Left forelimb (tissue), 1 donor: ENCODE measurements around the gene ODAD3.
"Not testable (repeated sequence)": the region's sequence is repeated elsewhere in the genome, so short reads cannot be mapped to it uniquely, and the experiment has no call there.

Experiments
- DNase-seq: peaks from one replicate; pipeline ENCODE4 v3.0.0-alpha.2; 2018; ENCODE audit warnings: low spot score

Gene ODAD3

GRCh38 chr19:11437955-11438354, 3.0 kb upstream of the ODAD3 start:
- no peak for DNase-seq

- no peak for DNase-seq
Observed at GRCh38 chr19:11435833-11436313, 952 bp upstream of the ODAD3 start.

- no peak for DNase-seq
Observed at GRCh38 chr19:11434703-11435056, 241 bp downstream of the ODAD3 start.

GRCh38 chr19:11433526-11433925, 1.4 kb downstream of the ODAD3 start:
- not testable (repeated sequence) for DNase-seq

GRCh38 chr19:11426656-11427055, 8.3 kb downstream of the ODAD3 start:
- DNase-seq: no peak

DNA sequence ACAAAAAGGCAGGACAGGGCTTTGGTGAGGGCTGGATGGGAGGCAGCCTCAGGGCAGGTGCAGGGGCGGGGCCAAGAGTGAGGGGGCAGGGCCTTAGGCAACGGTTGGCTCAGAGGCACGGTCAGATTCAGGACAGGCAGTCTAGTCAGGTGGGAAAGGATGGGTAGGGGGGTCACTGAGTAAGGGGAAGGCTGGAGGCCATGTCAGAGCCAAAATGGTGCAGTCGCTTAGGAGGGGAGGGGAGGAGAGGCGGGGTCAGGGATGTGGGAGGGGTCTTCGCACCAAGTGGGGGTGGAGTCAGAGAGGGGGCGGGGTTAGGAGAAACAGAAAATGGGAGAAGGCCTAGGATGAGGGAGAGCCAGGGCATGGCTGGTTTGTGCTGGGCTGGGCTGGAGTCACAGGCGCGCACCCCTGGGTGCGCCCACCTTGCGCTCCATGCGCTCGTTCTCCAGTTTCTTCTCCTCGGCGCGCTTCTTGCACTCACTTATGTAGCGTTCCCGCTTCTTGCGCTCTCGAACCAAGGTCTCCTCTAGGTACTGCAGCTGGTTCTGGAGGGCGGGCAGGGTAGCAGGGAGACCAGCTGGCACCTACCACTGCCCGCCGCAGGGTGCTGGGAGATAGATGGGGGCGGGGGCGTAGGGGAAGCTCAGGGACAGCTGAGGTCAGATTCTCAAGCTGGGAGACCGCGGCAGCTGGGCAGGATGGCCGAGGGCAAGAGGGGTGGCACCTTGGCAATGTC, 9.0 kb downstream of the ODAD3 start:
- DNase-seq: no peak

DNA sequence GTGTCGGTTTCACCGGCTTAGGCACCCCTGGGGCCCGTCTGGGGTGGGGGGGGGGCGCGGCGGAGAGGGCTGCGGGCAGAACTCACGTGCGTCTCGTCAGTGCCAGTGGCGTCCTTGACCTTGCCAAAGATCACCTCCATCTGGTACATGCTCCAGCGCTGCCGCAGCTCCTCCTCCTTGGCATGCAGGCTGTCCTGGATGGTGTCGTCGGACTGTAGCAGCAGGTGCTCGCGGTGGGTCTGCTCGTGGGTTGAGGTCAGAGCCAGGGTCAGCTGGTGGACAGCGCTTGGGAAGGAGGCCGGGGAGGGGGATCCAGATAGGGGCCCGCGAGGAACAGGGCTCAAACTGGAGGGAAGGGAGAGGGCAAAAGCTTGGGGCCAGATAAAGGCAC, 11.1 kb downstream of the ODAD3 start:
- DNase-seq: no peak

DNA sequence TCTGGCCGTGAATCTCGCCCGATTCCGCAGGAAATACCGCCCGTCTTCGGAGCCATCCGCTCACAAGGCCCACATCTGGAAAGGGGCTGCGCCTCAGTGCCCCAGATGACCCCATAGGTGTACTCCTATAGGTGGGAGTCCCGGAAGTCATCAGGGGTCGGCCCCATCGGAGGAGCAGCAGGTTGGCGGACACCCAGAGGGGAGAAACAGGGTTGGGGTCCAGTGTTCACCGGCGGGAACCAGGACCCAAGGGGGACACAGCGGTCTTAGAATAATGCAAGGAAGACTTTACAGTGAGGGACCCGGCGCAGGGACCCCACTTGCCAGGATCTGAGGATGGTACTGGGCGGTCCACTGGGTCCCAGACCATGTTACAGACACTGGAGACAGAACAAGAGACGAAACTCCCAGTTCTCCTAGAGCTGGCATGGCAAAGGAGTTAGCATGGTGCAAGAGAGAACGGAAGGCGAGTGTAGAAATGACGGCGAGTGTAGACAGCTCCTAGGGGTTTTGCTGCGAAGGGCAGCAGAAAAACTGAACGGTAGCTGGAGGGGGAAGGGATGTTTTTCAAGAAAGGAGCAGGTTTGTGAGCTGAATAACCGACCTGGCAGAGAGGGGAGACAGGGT, 11.6 kb downstream of the ODAD3 start:
- DNase-seq: no peak

DNA sequence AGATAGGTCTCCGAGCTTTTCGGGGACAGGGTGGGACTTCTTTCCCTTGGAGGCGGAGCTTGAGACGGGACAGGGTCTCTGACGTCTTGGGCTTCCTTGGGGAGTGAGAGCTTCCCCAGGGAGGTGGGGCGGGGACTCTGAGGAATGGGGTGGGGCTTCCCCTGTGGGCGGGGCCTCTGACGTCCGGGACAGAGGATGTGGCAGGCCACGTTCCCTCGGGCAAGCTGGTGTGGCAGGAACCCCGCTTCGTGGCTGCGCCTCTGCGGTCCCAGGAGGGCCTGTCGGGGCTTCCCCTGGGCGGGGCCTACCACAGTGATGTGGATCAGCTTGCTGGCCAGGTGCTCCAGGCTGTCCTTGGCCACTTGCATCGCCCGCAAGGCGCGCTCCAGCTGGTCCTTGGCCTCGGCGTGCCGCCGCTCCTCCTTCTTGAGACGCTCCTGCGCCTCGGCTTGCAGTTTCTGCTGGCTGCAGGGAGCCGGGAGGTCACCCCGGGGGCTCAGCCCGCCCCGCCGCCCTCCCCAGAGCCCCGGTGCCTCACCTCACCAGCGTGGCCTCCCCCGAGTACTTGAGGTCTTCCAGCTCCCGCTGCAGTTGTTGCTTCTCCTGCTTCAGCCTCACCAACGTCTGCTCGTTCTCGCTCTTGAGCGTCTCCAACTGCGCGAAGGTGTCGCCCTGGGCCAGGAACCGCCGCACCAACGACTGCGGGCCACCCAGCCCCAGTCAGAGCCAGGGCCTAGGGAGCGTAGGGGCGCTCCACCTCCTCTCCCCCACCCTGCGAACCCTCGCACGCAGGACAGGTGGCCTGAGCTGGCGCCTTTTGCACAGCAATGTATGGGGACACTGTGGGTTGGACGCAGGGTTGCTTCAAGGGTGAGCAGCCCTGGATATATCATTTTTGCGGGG, 12.5 kb downstream of the ODAD3 start:
- no peak for DNase-seq

- no peak for DNase-seq
Observed at GRCh38 chr19:11421371-11422098, 13.4 kb downstream of the ODAD3 start.

DNA sequence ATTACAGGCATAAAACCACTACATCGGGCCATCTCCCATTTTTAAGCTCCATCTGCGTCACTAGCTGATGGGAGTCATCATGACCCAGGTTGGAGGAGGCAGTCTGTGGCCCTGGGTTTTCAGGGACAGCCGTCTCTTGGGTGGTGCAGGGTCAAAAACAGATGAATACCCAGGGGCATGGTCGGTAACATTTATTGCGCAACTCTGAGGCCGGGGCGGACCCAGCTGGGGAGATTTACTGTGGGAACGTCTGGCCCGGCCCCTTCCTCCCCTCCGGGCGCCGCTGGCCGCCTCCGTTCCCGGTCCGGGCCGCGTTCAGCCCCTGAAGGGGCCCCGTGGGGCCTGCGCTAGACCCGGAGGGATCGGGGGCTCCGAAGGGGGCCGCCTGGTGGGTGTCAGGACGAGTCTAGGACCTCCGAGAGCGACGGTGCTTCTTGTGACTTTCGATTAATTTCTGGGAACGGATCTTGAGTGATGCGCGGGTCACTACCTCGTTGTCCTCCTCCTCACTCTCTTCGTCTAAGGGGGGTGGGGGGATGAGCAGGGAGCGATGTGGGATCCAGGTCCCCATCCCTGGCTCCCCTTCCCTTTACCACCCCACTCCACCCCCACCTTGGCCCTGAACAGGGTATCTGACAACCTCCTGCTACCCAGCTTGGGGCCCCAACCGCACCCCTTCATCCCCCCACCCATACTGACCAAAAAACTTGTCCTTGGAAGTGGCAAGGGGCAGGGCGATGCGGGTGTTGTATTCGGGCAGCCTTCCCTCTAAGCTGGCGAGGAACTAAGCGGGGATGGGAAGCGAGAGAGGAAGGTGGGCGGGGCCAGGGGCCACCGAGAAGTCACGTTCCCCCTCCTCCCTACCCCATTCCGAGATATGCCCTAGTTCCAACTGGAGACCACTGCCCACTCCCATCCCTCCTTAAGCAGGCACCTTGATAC, 14.2 kb downstream of the ODAD3 start:
- DNase-seq: no peak

DNA sequence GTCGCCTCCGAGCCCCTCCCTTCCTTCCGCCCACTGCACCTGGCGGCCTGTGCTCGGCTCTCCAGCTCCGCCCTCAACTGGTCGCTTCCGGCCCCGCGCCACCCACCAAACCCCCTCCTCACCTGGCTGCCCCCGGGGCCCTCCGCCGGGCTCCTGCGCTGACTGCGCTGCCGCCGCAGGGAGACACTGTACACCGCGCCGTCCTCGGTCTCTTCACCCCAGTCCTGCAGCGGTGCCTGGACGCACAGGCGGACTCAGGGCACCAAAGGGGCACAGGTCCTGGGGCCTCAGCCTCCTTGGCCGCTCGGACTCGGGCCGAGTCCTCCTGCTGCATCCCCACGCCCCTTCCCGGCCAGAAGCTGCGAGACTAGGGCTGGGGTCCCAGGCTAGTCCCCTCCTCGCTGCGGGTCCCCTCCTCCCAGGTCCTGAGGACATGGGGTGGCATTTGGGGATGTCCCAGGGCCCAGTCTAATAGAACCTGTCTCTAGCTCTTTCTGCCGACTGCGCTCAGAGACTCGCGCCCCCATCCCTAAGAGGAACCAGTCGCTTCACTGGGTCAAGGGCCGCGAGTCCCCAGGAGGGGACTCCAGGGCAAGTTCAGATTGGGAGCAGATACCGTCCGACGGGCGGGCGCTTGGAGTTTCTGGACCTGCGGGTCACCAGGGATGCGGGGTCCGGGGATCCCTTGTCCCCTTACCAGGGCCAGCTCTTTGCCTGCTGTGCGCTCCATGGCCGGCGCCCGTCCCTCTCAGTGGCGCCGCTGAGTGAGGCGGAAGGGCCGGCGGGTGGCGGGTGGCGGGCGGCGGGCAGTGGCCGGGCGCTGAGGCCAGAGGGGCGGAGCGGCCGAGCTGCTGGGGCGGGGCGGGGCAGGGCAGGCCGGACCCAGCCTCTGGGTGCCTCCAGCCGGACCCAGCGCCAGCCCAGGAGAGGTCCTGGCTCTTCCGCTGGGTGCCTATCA, 16.1 kb downstream of the ODAD3 start, which contains the start of gene RGL3:
RGL3 (minus strand) TSS at position 766 of the 958 bp plus-strand sequence; CDS start at position 730, 36 bp downstream.
- no peak for DNase-seq

DNA sequence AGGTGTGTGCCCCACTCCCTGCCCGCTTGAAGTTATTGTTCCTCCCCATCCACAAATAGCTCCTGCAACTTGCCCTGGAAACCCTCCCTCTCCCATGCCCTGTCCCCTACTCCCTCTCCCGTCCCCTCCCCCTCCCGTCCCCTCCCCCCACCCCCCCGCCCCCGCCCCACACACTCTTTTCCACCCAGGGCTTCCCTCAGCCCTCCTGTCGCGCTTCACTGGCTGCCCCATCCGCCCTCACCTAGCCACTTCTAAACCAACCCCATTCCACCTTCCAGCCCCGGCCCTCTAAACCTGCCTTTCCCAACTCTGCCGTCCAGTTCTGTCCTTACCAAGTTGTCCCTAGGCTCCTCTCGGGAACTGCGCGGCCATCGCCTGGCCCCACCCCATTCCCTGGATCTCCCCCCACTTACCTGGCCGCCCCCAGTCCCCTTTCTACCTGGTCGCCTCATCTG, 16.8 kb downstream of the ODAD3 start:
- no peak for DNase-seq

- DNase-seq: no peak
Observed at GRCh38 chr19:11416346-11417052, 18.4 kb downstream of the ODAD3 start.

GRCh38 chr19:11414544-11414943, 20.4 kb downstream of the ODAD3 start:
- no peak for DNase-seq

DNA sequence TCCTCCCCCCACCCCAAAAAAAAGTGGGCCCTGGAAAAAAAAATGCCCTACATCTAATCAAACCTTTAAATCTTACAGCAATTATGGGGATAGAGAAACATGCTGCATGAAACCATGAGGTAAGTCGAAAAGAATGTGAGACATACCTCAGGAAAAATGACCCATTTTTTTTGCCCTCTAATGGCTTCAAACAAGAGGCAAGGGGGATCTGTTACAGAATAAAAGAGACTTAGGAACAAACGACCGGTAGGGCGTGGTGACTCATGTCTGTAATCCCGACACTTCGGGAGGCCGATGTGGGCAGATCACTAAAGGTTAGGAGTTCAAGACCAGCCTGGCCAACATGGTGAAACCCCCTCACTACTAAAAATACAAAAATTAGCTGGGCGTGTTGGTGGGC, 24.2 kb downstream of the ODAD3 start:
- DNase-seq: no peak

GRCh38 chr19:11408591-11408990, 26.3 kb downstream of the ODAD3 start:
- no peak for DNase-seq

- DNase-seq: not testable (repeated sequence)
Observed at GRCh38 chr19:11406703-11407236, 28.2 kb downstream of the ODAD3 start.
